HG03460 (cell line): ENCODE data around the gene AATK.

Source experiments
- ATAC-seq: cut with Tn5 transposase; IDR thresholded peaks from one replicate; pipeline ENCODE4 v1.9.1; 2021; ENCODE audit not compliant: unreplicated experiment

Gene AATK

DNA sequence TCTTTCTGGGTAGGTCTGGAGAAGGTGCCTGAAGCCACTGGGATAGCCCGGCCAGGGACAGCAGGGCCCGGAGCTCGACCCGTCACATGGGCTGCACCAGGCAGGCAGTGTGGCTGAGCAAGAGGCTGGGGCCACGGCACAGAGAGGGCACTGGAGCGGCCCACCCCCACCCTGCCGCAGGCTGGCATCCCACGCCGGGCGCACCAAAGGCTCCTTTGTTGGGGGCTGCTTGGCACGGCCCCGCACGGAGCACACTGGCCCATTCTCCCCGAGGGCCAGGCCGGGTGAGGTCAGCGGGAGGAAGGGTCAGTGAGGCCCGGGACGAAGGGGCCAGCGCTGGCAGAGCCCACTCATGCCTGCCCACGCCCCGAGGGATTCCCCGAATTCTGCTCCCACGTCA, 37.2 kb downstream of the AATK start:
- ATAC-seq, result no peak

DNA sequence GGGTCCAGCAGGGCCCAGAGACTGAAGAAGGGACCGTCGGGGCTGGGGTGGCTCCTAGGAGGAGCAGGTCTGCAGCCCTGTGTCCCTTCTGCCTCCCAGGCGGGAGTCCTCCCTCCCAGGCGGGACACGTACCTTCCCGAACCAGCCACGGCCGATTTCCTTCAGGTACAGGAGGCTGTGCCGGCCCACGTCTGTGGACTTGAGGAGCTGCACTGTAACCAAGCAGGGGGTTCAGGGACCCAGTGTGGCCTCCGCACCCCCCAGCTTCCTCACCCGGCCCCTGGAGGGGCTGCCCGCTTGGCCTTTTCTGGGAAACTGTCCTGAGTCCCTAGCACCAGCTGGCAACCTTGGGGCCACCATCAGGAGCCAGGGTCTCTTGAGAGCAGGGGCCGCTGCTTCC, 37.7 kb downstream of the AATK start:
- ATAC-seq, result no peak

DNA sequence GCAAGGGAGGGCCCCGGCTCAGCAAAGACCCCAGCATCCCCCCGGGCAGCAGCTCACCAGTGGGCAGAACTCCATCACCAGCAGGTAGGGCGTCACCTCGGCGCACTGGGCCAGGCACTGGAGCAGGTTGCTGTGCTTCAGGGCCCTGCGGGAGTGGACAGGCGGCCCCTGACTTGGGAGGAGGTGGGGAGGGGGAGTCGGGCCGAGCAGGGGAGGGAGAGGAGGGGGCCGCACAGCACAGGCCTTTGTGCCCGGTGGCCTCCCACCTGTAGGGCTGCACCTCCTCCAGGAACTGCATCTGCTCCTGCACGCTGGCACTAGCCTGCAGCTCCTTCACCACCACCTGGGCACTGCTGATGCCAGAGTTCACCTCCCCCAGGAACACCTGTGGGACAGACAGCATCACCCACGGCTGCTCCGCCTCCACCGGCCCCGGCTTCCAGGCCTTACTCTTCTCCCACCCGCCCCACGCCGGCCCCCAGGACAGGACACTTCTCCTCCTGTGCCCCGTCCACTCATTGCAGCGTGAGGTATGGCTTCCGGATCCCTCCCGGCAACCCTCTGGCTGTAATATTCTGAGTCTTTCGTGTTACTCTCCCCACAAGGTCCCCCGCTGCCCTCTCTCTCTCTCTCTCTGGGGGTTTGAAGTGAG, 38.4 kb downstream of the AATK start:
- no peak for ATAC-seq

DNA sequence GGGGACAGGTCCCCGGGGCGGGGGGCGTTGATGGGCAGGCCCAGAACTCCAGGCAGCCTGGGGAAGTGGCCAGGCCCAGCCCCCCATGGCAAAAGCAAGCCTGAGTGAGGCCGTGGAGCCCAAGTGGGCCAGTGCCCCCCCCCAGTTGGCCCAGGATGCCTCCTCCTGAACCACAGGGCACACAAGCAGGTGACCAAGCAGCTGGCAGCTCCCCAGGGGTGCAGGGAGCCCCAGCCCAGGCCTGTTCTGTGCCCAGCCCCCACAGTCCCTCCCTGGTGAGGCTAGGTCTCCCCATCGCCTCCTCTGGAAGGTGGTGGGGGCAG, 38.9 kb downstream of the AATK start:
- no peak for ATAC-seq

DNA sequence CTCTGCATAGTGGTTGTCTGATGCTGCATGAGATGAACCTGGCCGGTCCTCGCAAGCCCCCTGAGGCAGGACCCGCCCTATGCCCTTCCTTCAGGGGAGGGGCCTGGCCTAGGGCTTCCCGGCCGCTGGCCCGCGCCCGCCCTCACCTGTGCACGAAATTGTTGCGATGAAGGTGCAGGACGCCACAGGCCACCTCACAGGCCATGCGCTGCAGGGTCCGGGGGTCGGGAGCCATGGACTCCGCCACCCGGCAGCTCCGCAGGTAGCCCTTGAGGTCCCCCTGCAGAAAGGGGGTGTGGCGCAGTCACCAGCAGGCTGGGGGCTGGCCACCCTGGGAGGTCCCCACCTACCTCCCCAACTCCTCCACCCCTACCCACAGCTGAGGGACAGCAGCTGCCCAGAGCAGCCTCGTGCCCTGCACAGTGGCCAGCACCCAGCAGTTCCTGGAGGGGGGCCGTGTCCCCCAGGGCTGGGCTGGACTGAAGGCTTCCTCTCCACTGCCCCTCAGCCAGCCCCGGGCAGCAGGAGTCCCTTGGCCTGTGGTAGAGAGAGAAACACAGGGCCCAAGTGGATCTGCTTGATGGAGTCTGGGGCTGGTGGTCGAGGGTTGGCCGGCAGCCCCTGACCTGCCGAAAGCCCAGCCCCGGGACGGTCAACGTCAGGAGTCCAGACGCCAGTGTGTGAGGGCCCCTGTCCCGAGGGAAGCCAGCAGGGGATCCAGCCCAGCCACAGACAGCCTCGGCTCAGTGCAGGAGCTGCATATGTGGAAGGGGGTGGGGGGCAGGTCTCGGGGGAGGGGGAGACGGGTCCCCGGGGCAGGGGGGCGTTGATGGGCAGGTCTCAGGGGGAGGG, 39.5 kb downstream of the AATK start:
- no peak for ATAC-seq

DNA sequence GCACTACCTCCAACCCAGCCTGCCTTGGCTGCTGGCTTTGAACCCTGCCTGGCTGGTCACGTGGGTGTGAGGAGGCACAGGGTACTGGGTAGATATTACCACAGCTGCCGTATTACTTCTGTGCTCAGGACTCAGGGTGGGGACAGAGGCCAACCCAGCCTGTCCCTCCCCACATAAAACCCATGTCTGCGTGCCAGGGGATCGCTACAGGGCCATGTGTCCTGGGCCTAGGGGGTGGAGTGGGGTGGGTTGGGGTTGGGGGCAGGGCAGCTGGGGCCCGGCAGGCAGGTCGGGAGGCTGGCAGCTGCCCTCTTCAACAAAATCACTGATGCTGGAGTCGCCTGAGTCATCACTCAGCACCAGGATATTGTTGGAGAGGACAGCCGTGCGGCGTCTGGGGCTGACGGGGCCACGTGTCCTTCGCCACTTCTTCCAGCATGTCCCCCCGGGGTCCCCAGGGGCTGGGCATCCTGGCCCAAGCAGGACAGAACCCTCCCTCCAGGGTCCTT, 40.4 kb downstream of the AATK start:
- no peak for ATAC-seq

DNA sequence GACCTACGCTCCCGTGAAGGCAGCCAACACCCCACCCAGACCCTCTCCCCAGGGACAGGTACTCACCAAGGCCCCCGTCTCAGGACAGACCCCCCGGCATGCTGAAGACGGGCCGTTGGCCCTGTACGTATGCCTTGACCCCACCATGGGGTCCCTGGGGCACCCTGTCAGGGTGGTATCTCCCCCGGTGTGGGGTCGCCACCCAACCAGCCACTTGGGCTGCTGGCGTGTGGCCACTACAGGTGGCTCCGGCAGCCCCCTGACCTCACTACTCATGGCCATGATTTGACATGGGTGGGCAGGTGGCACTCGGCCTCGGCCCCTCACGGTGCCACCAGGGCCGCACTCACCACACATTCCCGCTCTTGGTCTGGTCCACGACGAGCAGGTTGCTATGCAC, 41.6 kb downstream of the AATK start:
- ATAC-seq, result no peak

DNA sequence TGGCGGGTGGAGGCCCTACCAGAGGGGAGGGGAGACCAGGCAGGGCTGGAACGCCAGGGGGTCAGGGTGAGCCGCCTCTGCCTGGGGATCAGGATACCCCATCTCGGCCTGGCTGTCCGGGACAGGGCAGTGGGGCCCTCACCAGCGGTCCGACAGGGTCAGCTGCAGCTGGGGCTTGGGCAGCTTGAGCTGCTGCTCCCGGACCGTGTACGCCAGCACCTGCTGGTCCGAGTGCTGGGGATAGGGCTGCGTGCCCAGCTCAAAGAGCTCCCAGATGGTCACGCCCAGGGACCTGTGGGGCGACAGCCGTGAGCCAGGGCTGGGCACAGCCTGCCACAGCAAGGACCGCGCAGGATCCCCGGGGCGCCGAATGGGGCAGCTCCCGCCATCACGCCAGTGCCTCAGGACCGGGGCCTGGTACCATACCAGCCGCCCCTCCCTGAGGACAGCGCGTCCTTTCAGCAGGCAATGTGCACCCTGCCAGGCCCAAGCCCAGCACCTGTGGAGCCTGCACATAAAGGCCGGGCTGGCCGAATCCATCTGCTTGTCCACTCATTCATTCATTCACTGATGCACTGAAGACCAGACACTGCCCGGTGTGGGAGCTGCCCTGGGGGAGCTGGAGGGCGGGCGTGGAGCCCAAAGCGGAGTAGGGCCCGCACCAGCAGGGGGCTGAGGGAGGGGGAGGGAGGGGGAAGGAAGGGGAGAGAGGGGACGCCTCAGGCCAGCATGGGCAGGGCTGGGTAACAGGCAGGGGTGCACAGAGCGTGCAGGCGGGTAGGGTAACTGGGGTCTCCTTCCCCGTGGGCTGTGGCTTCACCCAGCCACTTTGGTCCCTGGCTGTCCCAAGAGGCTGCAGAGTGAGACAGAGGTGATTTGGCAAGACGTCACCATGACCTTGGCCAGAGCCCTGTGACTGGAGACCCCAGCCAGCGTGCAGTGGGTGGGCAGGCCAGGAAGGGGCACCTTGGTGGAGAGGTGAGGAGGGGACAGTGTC, 42.7 kb downstream of the AATK start:
- ATAC-seq, result no peak

DNA sequence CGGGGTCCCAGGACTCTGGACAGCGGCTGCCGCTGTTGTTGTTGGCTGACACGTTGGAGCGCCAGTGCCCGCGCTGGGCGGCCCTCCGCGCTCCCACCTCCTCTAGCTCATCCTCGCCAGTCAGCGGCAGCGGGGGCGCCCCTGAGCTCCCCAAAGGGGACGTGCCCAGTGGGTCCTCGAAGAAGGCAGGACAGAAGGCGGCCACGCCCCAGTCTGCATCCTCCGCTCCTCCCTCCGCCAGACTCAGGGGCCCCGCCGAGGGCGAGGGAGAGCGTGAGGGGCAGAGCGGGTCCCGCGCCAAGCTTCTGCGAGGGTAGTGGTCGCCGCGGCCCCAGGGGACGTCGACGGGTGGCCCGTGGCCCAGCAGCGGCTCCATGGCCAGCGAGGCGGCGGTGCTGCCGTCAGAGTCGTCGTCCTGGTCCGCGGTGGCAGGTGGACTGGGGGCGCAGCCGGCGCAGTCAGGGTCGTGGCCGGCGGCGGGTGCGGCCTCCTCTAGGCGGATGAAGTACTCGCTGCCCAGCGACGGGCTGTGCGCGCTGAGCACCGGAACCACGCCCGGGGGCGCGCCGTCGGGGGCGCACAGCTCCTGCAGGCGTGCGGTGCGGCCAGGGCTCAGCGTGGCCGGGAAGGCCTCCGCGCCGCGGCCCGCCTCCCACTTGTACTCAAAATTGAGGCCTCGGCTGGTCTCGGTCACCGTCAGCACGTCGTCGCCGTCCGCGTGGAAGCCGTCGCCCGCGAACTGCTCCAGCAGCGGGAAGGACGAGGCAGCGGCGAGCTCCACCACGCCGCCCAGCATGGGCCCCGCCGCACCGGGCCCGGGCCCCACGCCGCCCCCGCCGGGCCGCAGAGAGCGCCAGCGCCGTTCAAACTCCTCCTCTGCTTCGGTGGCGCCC, 43.9 kb downstream of the AATK start:
- no peak for ATAC-seq

DNA sequence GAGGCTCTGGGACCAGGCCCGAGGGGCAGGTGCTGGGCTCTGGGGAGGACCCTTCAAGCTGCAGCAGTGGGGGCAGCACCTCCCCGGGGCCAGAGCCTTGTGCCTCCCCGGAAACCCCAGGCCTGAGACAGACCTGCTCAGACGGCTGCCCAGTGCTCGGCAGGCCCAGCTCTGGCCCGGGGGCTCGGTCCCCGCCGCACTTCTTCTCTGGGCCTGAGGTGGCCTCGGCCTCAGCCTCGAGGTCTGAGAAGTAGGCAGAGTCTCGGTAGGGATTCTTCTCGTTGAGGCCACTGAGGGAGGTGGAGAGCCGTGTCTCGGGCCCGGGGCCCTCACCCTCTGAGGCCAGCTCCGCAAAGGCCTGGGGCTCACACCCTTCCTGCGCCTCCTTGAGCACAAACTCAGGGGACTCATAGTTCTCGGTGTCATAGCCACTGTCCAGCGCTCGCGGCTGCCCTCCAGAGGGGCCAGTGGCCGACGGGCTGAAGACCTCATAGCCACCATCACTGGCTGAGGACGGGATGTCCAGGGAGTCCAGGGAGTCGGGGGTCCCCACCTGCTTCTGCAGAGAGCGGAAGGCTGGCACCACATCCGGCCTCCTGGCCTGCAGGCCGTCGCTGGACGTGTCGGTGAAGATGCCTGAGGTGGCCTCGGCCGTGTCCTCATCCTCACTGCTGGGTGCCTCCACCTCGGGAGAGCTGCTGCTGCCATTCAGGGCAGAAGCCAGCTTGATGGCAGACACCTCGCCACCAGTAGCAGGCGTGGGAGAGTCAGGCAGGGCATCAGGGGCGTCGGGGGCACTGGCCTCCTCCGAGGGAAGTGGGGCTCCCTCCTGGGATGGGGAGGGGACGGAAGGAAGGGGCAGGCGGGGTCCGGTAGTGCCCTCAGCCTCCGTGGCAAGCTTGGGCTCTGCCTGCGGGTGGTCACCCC, 45.1 kb downstream of the AATK start:
- no peak for ATAC-seq

DNA sequence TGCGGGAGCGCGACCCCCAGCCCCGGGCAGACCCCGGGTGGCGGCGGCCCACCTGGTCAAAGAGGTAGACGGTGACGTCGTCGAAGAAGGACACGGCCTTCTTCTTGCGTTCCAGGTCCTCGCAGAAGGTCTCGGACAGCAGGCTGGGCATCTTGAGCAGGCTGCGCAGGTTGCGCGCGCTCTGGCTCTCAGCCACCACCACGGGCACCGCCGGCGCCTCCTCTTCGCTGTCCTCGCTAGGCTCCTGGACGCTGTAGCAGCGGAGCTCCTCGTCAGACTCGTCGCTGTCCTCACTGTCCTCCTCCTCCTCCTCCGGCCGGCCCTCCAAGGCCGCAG, 45.9 kb downstream of the AATK start:
- ATAC-seq, result no peak

DNA sequence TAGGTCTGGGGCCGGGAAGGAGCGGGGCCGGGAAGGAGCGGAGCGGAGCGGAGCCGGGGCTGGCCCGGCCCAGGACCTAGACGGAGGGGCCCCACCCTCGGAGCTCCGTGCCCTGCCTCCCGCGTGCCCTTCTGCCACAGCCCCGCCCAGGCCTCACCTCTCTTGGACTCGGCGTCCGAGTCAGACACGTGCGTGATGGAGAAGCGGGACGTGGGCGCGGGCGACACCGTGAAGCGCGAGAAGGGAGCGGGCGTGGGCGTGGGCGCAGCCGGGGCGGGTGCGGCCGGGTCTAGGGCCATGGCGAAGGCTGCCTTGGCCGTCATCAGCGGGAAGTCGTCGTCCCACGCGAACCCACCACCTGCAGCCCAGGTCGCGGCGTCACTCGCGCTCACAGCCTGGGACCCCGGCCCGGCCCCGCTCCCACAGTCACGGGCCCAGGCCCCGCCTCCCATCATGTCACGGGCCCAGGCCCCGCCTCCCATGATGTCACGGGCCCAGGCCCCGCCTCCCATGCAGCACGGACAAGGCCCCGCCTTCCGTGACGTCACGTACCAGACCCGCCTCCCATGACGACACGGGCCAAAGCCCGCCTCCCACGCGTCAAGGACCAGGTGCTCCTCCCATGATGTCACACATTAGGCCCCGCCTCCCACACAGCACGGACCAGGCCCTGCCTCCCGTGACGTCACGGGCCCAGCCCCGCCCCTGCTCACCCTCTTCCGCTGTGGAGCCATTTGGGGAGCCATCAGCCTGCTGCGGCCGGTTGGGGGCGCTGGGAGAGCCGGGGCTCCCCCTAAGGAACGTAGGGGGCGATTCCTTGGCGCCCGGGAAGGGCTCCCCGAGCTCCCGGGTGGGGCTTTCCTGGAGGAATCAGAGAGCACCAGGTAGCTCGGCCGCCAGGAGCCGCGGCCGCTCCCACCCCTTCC, 46.5 kb downstream of the AATK start:
- ATAC-seq, result no peak

DNA sequence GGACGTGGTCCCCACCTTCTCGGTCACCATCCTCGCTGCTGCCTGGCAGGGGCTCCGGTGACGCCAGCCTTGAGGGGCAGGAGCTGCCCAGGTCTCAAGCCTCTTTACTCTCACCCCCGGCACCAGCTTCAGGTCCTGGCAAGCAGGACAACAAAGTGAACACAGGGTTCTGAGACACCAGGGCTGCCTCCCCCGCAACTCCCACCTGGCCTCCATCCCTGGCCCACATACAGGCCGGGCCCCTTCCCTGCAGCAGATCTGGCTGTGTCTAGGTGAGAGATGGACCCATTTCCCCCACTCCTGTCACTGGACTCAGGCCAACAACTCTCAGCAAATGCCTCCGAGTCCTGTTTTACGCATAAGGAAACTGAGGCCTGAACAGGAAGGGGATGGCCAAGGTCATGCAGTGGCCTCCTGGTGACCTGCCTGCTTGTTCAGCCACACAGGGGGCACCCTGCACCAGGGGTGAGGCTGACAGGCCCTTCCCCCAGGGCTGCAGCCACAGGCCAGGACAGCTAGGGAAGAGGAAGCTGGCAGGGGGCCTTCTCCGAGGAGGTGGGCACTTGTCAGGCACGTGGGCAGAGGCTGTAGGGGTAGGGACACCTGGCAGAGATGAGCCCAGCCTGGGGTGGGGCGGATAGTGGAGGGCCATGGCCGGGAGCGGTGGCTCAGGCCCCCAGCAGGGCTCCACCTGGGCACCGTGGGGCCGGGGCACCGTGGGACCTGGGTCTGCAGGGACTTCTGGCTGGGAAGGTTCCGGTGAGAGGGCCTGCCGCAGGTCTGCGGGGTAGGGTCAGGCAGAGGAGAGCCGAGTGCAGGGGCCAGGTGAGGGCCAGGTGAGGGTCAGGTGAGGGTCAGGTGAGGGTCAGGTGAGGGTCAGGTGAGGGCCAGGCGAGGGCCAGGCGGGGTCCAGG, 47.5 kb downstream of the AATK start:
- no peak for ATAC-seq

DNA sequence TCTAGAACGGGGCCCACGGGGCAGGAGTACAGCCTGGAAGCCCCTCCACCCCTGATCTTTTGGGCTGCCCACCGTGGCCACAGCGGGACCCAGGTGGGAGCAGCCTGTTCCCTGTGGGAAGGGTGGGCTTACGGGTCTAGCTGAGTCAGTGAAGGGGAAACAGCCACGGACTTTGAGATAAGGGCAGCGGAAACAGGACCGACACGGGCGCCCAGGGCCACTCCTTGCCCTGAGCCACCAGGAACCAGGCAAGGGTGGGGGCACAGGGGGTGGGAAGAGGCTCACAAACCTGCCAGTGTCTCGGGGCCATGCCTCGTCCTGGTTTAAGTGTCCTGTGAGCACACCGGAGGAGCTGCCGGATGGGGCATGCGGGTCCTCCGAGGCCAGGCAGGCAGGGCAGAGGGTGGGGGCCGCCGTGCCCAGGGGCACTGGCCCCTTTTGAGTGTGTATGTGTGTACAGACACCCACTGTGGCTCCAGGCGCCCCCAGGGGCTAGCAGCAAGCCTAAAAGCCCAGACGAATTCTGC, 48.3 kb downstream of the AATK start:
- no peak for ATAC-seq

DNA sequence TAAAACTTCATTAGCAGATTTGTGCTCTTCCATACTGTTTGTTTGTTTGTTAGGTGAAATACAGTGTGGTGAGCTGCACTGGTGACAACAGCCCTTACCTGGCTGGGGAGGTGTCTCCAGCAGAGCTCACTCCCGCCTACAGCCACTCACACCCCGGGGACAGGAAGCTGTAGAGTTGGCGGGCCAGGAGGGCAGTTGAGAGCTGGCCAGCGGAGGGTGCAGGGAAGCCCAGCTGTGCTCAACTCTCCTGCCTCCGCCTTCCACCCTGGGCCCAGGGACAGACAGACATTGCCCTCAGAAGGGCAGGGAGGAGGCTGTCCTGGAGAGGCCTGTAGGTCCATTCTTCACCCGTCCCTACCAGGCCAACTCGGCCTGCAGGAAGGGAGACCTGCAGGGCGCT, 49.3 kb downstream of the AATK start:
- no peak for ATAC-seq

DNA sequence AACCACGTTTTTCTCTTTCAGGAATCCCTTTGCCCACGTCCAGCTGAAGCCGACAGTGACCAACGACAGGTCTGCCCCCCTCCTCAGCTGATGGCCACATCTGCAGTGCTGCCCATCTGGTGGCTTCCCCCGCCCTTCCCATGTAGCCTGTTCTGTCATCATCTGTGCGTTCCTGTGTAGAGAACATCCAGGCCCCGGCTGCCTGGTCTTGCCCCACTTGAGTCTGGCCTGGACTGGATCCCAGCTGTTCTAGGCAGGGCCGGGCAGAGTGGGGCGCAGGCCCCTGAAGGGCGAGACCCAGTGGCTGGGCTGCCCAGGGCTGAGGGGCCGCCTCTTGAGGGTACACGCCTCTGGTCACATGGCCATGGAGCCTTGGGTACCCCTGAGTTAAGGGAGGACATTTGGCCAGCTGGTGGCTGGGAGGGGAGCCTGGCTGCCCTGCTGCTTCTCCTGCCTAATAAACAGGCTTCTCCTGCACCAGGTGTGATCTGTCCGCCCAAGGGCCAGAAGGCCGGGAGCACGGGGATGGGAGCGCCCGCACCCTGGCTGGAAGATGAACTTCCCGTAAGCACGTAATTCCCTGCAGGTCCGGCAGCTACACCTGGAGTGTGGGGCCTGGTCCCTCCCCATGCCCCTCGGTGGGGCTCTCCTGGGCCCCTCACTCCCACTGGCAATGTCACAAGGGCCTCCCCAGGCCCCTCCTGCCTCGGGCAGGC, 50.1 kb downstream of the AATK start:
- ATAC-seq, result no peak
